A549 (cell line): ENCODE results near the gene HK1.

Experiments used
- CHD4 ChIP-seq: fragments of 200-600 bp; sonication (generic); IDR thresholded peaks from 2 replicates; pipeline ENCODE4 v1.6.1; 2016; ENCODE audit warnings: antibody characterized with exemption, mild to moderate bottlenecking, borderline replicate concordance
- CTCF ChIP-seq: fragments of >200 bp; sonication (Bioruptor Twin); formaldehyde crosslinking; IDR thresholded peaks from 3 replicates; pipeline ENCODE4 v1.5.1; 2016
- EP300 ChIP-seq, 2 experiments: fragments of >200 bp; sonication (Bioruptor Twin); formaldehyde crosslinking; IDR thresholded peaks; 2 replicates in 1 of 2; 3 replicates in 1 of 2; pipeline ENCODE4 v1.6.1; 2016 to 2017
- FOSL2 ChIP-seq, 2 experiments: fragments of 450-650 bp in 1 of 2; fragments of >200 bp in 1 of 2; sonication (Bioruptor Twin) in 1 of 2; formaldehyde crosslinking; IDR thresholded peaks; 2 replicates each; pipeline versions ENCODE4 v1.5.0 to v1.6.1; 2016 to 2020; ENCODE audit warnings: mild to moderate bottlenecking in 1 of 2, moderate library complexity in 1 of 2
- GATA3 ChIP-seq: IDR thresholded peaks from 2 replicates; pipeline ENCODE4 v1.6.1; 2012; ENCODE audit warnings: borderline replicate concordance
- HDAC2 ChIP-seq: fragments of 200-600 bp; sonication (generic); IDR thresholded peaks from 2 replicates; pipeline ENCODE4 v1.6.1; 2016
- HOXA7 ChIP-seq: fragments of 250-450 bp; sonication (Bioruptor Pico); IDR thresholded peaks from 2 replicates; pipeline ENCODE4 v1.5.0; 2020; ENCODE audit warnings: mild to moderate bottlenecking, moderate library complexity
- PHF8 ChIP-seq: fragments of 200-600 bp; sonication (generic); IDR thresholded peaks from 2 replicates; pipeline ENCODE4 v1.6.1; 2016; ENCODE audit warnings: low read depth, mild to moderate bottlenecking, antibody characterized with exemption, moderate library complexity, borderline replicate concordance
- POLR2A ChIP-seq: IDR thresholded peaks from 2 replicates; pipeline ENCODE4 v1.6.1; 2012; ENCODE audit warnings: mild to moderate bottlenecking, low read length
- POLR2AphosphoS2 ChIP-seq: conservative IDR thresholded peaks from 2 replicates; pipeline ENCODE4 v1.6.1; 2012; ENCODE audit warnings: low read length, improper control_type of control experiment, inconsistent platforms
- RAD21 ChIP-seq, 2 experiments: fragments of >200 bp in 1 of 2; sonication (Bioruptor Twin) in 1 of 2; formaldehyde crosslinking in 1 of 2; IDR thresholded peaks in 1 of 2; conservative IDR thresholded peaks in 1 of 2; 2 replicates in 1 of 2; 3 replicates in 1 of 2; pipeline ENCODE4 v1.6.1; 2012 to 2018; ENCODE audit warnings: inconsistent platforms in 1 of 2
- REST ChIP-seq: fragments of 200-600 bp; sonication (generic); IDR thresholded peaks from 2 replicates; pipeline ENCODE4 v1.6.1; 2016; ENCODE audit warnings: antibody characterized with exemption, mild to moderate bottlenecking, moderate library complexity
- USF2 ChIP-seq: fragments of 450-650 bp; IDR thresholded peaks from 2 replicates; pipeline ENCODE4 v1.6.1; 2014; ENCODE audit warnings: antibody characterized with exemption
- ZC3H11A ChIP-seq: fragments of 450-650 bp; IDR thresholded peaks from 2 replicates; pipeline ENCODE4 v1.6.1; 2014; ENCODE audit warnings: antibody characterized with exemption, mild to moderate bottlenecking

- no peak for TF ChIP-seq REST
- TF ChIP-seq HDAC2, result no peak
- no peak for TF ChIP-seq CTCF
- TF ChIP-seq FOSL2 (IDR thresholded peaks at IDR 0.05), result no peak
- TF ChIP-seq FOSL2 (CRISPR knock-in tag; IDR thresholded peaks at IDR 0.05), result no peak
- no peak for TF ChIP-seq CHD4
- no peak for TF ChIP-seq GATA3
- TF ChIP-seq ZC3H11A, result no peak
- no peak for TF ChIP-seq RAD21 (conservative IDR thresholded peaks at IDR 0.05 in 1 of 2, IDR thresholded peaks at IDR 0.05 in 1 of 2)
- no peak for TF ChIP-seq EP300 (IDR thresholded peaks at IDR 0.05)
- TF ChIP-seq USF2, result no peak
- TF ChIP-seq POLR2AphosphoS2, result no peak
- TF ChIP-seq PHF8, result no peak
- no peak for TF ChIP-seq POLR2A
- no peak for TF ChIP-seq HOXA7 (CRISPR knock-in tag)
Observed at GRCh38 chr10:69337296-69338132, 59.2 kb downstream of the HK1 start.
